NB4 (cell line): ENCODE measurements around the gene FOXP1.

Experiments used
- DNase-seq: peaks from one replicate; pipeline ENCODE4 v3.0.0; 2010; ENCODE audit warnings: low read depth
- H3K4me3 ChIP-seq: one replicate; pipeline ENCODE4 v1.5.1; 2011; ENCODE audit warnings: mild to moderate bottlenecking, low read depth, low read length, moderate library complexity
- MYC ChIP-seq: IDR thresholded peaks from 2 replicates; pipeline ENCODE4 v1.6.1; 2011; ENCODE audit warnings: low read depth, low read length
- POLR2A ChIP-seq: IDR thresholded peaks from 2 replicates; pipeline ENCODE4 v1.6.1; 2011; ENCODE audit warnings: mild to moderate bottlenecking; ENCODE audit not compliant: insufficient read length; ENCODE audit errors: extremely low read depth
- TF ChIP-seq, protein P1 (sequence below): IDR thresholded peaks from 2 replicates; pipeline ENCODE4 v1.6.1; 2011; ENCODE audit warnings: low read depth, low read length
- TF ChIP-seq, protein P2 (sequence below): IDR thresholded peaks from one replicate; pipeline ENCODE4 v1.5.1; 2012; ENCODE audit warnings: low read depth, low read length

FOXP1 gene

DNA sequence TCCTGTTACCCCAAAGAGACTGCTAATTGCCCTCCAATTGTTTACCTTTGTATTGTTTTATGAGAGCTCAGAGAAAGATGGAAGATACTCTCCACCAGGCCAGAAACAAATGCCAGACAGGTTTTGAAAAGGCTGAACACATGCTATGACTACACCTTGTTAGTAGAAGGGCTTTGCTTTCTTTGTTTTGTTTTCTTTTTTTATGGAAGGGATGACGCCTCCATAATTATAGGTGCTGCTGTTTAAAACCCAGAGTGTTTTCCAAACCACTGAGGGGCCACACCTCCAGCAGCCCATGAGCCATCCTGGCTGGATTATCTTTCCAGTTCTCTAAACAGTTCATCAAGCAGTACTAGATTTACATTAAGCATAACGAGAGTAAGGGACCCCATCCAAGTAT is 5.6 kb upstream of the FOXP1 start:
- TF ChIP-seq, protein P1, sequence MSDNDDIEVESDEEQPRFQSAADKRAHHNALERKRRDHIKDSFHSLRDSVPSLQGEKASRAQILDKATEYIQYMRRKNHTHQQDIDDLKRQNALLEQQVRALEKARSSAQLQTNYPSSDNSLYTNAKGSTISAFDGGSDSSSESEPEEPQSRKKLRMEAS: no peak
- no peak for TF ChIP-seq POLR2A
- TF ChIP-seq, protein P2, sequence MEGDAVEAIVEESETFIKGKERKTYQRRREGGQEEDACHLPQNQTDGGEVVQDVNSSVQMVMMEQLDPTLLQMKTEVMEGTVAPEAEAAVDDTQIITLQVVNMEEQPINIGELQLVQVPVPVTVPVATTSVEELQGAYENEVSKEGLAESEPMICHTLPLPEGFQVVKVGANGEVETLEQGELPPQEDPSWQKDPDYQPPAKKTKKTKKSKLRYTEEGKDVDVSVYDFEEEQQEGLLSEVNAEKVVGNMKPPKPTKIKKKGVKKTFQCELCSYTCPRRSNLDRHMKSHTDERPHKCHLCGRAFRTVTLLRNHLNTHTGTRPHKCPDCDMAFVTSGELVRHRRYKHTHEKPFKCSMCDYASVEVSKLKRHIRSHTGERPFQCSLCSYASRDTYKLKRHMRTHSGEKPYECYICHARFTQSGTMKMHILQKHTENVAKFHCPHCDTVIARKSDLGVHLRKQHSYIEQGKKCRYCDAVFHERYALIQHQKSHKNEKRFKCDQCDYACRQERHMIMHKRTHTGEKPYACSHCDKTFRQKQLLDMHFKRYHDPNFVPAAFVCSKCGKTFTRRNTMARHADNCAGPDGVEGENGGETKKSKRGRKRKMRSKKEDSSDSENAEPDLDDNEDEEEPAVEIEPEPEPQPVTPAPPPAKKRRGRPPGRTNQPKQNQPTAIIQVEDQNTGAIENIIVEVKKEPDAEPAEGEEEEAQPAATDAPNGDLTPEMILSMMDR: no peak
- no peak for TF ChIP-seq MYC

DNA sequence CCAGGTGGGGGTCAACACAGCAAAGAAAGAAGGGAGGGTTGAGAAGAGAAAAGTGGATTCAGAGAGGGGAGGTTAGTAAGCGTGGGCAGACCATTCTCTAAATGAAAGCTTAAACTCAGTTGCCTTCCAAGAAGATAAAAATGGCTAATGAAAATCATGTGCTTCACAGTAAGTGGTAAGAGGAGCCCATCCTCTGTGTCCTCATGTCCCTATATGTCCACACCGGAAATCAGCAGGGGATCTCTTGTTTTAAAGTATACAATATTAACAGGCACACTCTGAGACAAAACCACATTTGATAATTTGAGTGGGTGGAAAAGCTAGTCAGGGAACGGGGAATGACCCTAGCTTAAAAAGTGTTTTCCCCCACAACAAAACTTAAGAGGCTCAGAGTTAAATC is 4.4 kb upstream of the FOXP1 start:
- H3K4me3 ChIP-seq: no peak overlapping the region
- DNase-seq: no peak
- no peak for TF ChIP-seq POLR2A
- TF ChIP-seq, protein P2: no peak
- TF ChIP-seq, protein P1: no peak
- TF ChIP-seq MYC: no peak

More for the DNA sequence above, 5.6 kb upstream of the FOXP1 start:
- no peak overlapping the region for H3K4me3 ChIP-seq
- no peak for DNase-seq

DNA sequence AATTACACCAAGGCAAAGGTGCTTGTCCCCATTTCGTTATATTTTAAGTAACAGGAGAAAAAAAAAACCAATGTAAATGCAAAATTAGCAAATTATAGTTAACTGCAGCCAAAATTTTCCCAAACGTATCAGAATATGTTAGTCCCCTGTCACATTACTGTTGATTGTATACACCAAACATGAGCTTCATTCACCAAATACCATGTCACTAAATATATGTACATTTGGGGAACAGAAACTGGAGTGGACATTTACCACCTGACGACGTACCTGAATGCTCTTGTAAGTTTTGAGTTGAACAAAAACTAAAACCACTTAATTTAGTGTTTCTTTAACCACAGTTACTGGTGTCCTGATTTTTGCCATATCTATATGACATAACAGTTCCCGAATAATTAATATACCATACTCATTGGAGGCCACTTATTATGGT is 3.3 kb upstream of the FOXP1 start:
- H3K4me3 ChIP-seq: no peak overlapping the region
- TF ChIP-seq MYC: no peak
- TF ChIP-seq, protein P1: no peak
- DNase-seq: no peak

DNA sequence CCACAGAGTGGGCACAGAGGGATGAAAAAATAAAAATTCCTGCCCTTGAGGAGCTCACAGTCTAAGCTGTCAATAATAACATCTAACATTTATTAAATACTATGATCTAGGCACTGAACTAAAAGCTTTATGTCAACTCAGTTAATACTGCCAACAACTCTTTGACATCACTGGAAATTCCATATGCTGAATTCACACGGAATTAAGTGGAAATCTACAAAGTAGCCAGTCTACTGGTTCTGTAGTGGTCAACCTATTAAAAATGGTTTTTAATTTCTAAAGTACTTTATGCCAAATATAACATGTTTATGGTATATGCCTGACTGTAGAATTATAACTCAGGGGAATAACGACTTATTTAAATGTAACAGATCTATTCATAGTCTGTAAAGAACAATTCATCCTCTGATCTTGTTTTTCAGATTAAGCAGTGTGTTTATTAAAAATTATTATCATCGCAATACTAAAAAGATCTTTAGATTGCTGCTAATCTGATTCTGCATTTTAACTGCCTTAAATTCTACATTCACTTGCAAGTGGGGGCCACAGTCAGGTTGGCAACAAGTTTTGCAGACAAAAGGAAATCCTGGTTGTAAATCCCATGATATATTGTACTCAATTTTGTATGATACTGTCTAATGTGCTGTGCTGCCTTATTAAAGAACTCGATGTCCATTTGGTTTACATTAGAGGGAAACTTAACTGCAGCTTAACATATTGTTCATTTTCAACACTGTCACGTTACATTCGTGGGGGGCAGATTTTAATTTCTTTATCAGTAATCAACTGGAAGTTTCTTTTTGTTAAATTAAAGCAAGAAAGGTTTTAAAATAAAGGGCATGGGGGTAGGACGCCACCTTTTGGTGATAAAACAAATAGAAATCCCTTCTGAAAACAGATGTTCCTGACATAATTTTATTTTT is 2.6 kb upstream of the FOXP1 start:
- H3K4me3 ChIP-seq: peak overlapping the region; percentile 86
- DNase-seq: peak; percentile 62
- TF ChIP-seq, protein P2: peak; percentile 31
- TF ChIP-seq, protein P1: no peak

DNA sequence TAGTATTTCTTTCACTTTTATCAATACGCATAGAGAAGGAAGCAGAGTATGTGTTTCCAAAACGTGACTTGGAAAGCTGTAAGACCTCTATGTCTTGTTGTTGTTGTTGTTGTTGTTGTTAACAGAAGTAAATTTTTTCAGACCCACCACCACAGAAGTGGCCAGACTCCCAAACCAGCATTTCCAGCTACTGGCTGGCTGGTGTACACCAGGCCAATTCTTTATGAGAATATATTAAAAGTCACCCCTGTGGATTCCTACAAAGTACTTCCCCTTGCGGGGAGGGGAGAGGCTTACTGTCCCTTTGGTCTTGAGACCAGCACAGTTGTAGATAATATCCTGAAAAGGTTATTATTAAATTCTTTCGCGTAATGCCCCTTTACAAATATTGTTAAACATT is 1.6 kb upstream of the FOXP1 start:
- DNase-seq: peak; percentile 72
- TF ChIP-seq POLR2A: no peak
- TF ChIP-seq, protein P2: no peak
- no peak for TF ChIP-seq MYC
- H3K4me3 ChIP-seq: peak overlapping the region; percentile 86

DNA sequence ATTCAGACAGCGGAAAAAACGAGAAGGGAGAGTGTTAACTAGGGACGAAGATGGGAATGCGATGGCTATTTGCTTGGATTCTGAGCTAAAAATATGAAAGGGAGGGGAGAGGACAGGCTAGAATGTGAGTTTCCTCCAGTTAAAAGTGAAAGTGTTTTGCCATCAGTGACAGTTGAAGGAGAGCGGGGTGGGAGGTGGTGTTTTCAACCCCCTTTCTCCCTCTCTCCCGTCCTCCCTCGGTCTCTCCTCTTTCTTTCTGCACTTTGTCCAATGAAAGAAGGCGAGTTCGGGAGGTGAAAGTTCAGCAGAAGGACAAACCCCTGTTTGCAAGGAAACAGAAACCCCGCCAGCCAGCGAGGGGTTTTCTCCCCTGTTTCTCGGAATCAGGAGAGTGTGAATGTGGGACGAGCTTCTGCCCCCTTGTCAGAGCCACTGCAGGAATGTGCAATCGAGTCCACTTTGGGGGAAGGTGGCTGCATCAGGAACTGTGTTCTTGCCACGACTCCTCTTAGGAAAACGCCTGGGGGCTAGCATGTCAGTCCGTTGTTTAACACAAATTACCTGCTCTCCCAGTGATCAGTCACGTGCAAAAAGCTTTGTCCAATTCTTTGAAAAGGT is 975 bp upstream of the FOXP1 start:
- DNase-seq: peak; percentile 82
- TF ChIP-seq POLR2A: no peak
- TF ChIP-seq, protein P1: peak; percentile 50; the same call in 1 of the 2 replicates
- H3K4me3 ChIP-seq: peak overlapping the region; percentile 86
